Breast epithelium (tissue), 4 donors: ENCODE measurements around the gene LENG8. TPM values are rescaled to one million over a fixed set of nuclear protein-coding genes. Genes with fewer than 3 reads are reported as not detected.

Experiments used
- DNase-seq, 2 donors: peaks; one replicate each; pipeline ENCODE4 v3.0.0-alpha.2; 2019; ENCODE audit warnings: low spot score in 2 of 2
- H3K27ac ChIP-seq, 2 donors: fragments of 200-600 bp; sonication (generic) in 1 of 2; one replicate each; pipeline ENCODE4 v1.5.1; 2016 to 2019; ENCODE audit warnings: mild to moderate bottlenecking in 1 of 2
- H3K27me3 ChIP-seq, 2 donors: fragments of 200-600 bp; sonication (generic) in 1 of 2; one replicate each; pipeline versions ENCODE4 v1.5.1 to v1.6.0; 2017 to 2019; ENCODE audit warnings: control low read depth in 1 of 2, mild to moderate bottlenecking in 1 of 2
- H3K36me3 ChIP-seq: fragments of 200-600 bp; one replicate; pipeline ENCODE4 v1.5.1; 2019
- H3K4me1 ChIP-seq, 2 donors: fragments of 200-600 bp; sonication (generic); one replicate each; pipeline ENCODE4 v1.5.1; 2016 to 2019; ENCODE audit warnings: control low read depth in 1 of 2
- H3K4me3 ChIP-seq, 3 donors: fragments of 200-600 bp; sonication (generic); 1 replicate in 2 of 3; 2 replicates in 1 of 3; pipeline ENCODE4 v1.5.1; 2016 to 2019; ENCODE audit warnings: mild to moderate bottlenecking in 3 of 3, moderate library complexity in 2 of 3
- H3K9me3 ChIP-seq, 2 donors: fragments of 200-600 bp; sonication (generic) in 1 of 2; one replicate each; pipeline ENCODE4 v1.5.1; 2016 to 2019; ENCODE audit warnings: control low read depth in 1 of 2
- POLR2A ChIP-seq: fragments of 450-650 bp; IDR thresholded peaks from one replicate; pipeline ENCODE4 v1.6.1; 2016; ENCODE audit warnings: antibody characterized with exemption, mild to moderate bottlenecking, moderate library complexity
- POLR2AphosphoS5 ChIP-seq, 3 donors: sonication (generic); formaldehyde crosslinking; IDR thresholded peaks; one replicate each; pipeline ENCODE4 v1.6.1; 2017; ENCODE audit warnings: antibody characterized with exemption in 3 of 3
- intact Hi-C: fragments of 100-400 bp; cut with DNase I; formaldehyde crosslinking; loops from one replicate; pipeline ENCODE4 v1.15.1; 2023; ENCODE audit warnings: low total_unique reads
- total RNA-seq, 3 donors: library from RNA; depleted of rRNA; stranded (reverse); fragments of >200 nt; gene quantifications; one replicate each; pipeline ENCODE4 v1.1.0, GENCODE V29; 2016
- TF ChIP-seq, protein P1 (sequence below), 3 donors: fragments of 450-650 bp; IDR thresholded peaks; one replicate each; pipeline ENCODE4 v1.5.1; 2016 to 2017; ENCODE audit warnings: antibody characterized with exemption in 3 of 3, mild to moderate bottlenecking in 3 of 3, moderate library complexity in 3 of 3

LENG8 gene
- total RNA-seq, 3 donors from 2014 or later: 82.9 to 204 (median 148) TPM

DNA sequence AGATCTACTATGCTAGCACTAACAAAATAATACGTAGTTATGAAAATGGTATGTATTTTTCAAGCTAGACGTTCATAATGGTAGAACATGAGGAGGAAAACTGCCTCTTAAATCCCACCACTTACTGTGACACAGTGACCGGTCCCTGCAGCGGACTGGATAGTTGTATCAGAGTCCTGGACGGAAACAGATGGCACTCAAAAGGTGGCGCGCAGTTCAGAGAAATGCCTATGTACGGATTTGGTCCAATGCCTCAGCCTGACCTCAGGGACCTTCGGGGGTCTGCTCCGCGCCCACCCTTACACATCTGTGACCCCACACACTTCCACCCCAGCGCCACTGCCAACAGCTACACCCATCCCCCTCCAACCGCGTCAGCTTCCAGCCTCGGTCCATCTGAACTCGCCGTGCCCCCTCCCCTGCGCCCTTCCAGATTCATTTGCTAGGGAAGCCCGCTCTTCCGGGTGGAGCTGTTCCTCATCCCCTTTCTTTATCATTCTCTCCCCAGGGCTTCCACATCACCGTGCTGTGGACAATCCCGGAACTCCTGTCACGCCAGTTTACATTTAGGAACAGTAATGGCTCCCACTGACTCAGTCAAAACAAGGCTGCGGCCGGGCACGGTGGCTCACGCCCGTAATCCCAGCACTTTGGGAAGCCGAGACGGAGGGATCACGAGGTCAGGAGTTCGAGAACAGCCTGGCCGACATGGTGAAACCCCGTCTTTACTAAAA, 792 bp upstream of the LENG8 start:
- peaks cover 4 to 17% of the 10 kb centered on the region in 2 donors for H3K4me1 ChIP-seq
- intact Hi-C loops: no loop called here
- peaks cover 7% of the 10 kb centered on the region for H3K36me3 ChIP-seq

DNA sequence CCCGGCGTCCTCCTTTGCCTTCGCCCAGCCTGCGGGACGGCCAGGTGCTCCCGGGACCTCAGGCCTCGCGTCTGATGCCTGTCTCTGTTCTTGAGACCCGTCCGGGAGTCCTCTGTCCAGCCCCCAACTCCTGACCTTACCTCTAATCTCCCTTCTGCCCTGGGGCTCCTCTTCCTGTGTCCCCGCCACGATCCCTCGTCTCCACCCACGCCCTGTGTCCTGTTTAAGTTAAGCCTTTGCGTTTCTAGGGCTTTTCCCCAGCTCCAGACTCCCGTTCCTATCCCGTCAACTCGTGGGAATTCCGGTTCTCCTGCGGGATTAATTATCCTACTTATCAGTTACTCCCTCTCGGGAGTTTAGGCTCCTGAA, 686 bp downstream of the LENG8 start:
- H3K4me3 ChIP-seq: peak overlapping the region; percentile 76 to 96 (median 94)
- TF ChIP-seq POLR2AphosphoS5 (IDR thresholded peaks at IDR 0.05): no peak
- TF ChIP-seq, protein P1, sequence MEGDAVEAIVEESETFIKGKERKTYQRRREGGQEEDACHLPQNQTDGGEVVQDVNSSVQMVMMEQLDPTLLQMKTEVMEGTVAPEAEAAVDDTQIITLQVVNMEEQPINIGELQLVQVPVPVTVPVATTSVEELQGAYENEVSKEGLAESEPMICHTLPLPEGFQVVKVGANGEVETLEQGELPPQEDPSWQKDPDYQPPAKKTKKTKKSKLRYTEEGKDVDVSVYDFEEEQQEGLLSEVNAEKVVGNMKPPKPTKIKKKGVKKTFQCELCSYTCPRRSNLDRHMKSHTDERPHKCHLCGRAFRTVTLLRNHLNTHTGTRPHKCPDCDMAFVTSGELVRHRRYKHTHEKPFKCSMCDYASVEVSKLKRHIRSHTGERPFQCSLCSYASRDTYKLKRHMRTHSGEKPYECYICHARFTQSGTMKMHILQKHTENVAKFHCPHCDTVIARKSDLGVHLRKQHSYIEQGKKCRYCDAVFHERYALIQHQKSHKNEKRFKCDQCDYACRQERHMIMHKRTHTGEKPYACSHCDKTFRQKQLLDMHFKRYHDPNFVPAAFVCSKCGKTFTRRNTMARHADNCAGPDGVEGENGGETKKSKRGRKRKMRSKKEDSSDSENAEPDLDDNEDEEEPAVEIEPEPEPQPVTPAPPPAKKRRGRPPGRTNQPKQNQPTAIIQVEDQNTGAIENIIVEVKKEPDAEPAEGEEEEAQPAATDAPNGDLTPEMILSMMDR (IDR thresholded peaks at IDR 0.05): no peak
- no peak for TF ChIP-seq POLR2A
- H3K36me3 ChIP-seq: peaks cover 7% of the 10 kb centered on the region
- no peaks in the 10 kb centered on the region for H3K9me3 ChIP-seq
- intact Hi-C loops: no loop called here
- peaks cover 4 to 17% of the 10 kb centered on the region in 2 donors for H3K4me1 ChIP-seq
- H3K27me3 ChIP-seq: no peaks in the 10 kb centered on the region
- no peak for DNase-seq
- peak overlapping the region; percentile 97 for H3K27ac ChIP-seq

More for the DNA sequence above, 792 bp upstream of the LENG8 start:
- peak overlapping the region; percentile 76 to 96 (median 94) for H3K4me3 ChIP-seq
- DNase-seq: peak in 1 of 2 donors; percentile 44
- TF ChIP-seq POLR2A: no peak
- TF ChIP-seq, protein P1 (IDR thresholded peaks at IDR 0.05): peak in 2 of 3 donors; percentile 15 to 23
- no peaks in the 10 kb centered on the region for H3K9me3 ChIP-seq
- H3K27ac ChIP-seq: peak overlapping the region; percentile 97
- H3K27me3 ChIP-seq: no peaks in the 10 kb centered on the region

DNA sequence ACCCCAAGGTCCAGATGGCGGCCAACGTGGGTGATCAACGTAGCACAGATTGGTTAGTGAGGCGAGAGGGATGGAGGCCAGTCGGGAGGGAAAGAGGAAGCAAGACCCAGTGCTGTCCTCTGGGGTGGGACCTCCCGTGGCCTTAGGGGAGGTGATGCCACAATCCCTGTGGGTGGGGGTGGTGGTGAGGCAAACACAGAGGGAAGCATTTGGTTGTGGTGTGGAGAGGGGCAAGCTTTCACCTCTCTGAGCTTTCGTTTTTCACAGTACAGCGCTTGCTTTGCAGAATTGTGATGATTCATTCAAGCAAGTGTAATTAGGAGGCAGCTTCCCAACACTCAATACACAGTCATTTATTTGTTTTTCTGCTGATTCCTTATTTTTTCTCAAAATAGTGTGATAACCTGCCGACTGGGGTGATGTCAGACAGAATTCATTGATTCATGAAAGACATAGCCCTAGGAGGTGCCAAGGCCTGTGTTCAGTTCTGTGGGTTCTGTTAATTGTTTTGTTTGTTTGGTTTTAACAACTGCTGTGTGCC, 2.4 kb downstream of the LENG8 start:
- H3K4me1 ChIP-seq: peaks cover 4 to 17% of the 10 kb centered on the region in 2 donors
- no peak for DNase-seq
- no peak overlapping the region for H3K4me3 ChIP-seq
- peaks cover 24% of the 10 kb centered on the region for H3K36me3 ChIP-seq
- no peak for TF ChIP-seq POLR2A
- TF ChIP-seq POLR2AphosphoS5 (IDR thresholded peaks at IDR 0.05): no peak
- TF ChIP-seq, protein P1 (IDR thresholded peaks at IDR 0.05): no peak
- no peaks in the 10 kb centered on the region for H3K9me3 ChIP-seq
- intact Hi-C loops: no loop called here
- H3K27me3 ChIP-seq: no peaks in the 10 kb centered on the region
- H3K27ac ChIP-seq: peak overlapping the region in 1 of 2 donors; percentile 40

DNA sequence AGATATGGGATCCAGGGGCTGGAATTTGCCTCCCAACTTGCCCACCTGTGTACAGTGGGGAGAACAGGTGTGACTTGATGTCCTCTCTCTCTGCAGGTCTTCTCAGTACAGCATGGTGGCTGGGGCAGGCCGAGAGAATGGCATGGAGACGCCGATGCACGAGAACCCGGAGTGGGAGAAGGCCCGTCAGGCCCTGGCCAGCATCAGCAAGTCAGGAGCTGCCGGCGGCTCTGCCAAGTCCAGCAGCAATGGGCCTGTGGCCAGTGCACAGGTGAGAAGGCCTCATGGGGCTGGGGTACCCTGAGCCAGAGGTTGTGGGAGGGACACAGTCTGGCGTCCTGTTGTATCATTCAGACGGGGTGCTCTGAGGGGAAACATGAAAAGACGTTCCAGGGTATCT, 3.0 kb downstream of the LENG8 start:
- Histone ChIP-seq H3K36me3 (peaks cover 30% of the 10 kb centered on the region), H3K4me1 (peaks cover 4 to 15% of the 10 kb centered on the region in 2 donors), H3K9me3 (no peaks in the 10 kb centered on the region), H3K27me3 (no peaks in the 10 kb centered on the region), H3K4me3 (no peak overlapping the region), H3K27ac (no peak overlapping the region)
- intact Hi-C loops: no loop called here
- DNase-seq: no peak
- TF ChIP-seq POLR2A (no peak), POLR2AphosphoS5 (IDR thresholded peaks at IDR 0.05) (no peak)
- TF ChIP-seq, protein P1 (IDR thresholded peaks at IDR 0.05): no peak

DNA sequence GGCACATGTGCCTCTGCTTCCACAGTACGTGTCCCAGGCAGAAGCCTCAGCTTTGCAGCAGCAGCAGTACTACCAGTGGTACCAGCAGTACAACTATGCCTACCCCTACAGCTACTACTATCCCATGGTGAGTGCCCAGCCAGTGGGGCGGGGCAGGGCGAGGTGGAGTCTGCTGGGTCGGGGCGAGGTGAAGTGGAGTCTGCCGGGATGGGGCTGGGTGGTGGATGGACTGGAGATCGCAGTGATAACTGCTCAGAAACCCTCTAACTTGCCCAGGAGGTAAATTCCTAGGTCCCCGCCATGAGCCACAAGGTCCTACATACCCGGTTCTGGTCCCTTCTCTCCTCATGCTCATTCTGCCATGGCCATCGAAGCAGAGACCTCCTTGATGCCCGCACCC, 3.6 kb downstream of the LENG8 start:
- Histone ChIP-seq H3K4me3 (no peak overlapping the region), H3K9me3 (no peaks in the 10 kb centered on the region), H3K27me3 (no peaks in the 10 kb centered on the region), H3K27ac (no peak overlapping the region), H3K4me1 (peaks cover 4 to 12% of the 10 kb centered on the region in 2 donors), H3K36me3 (peaks cover 33% of the 10 kb centered on the region)
- intact Hi-C loops: no loop called here
- no peak for DNase-seq
- TF ChIP-seq POLR2AphosphoS5 (IDR thresholded peaks at IDR 0.05): no peak
